COLO829 (cell line): ENCODE data around the gene ASB18.

Source experiments
- DNase-seq: peaks from one replicate; pipeline ENCODE4 v3.0.0; 2012; ENCODE audit warnings: low spot score

ASB18 gene

GRCh38 chr2:236173729-236174607 is 90.2 kb downstream of the ASB18 start:
- DNase-seq, result no peak

GRCh38 chr2:236173036-236173728 is 91.0 kb downstream of the ASB18 start:
- no peak for DNase-seq

DNA sequence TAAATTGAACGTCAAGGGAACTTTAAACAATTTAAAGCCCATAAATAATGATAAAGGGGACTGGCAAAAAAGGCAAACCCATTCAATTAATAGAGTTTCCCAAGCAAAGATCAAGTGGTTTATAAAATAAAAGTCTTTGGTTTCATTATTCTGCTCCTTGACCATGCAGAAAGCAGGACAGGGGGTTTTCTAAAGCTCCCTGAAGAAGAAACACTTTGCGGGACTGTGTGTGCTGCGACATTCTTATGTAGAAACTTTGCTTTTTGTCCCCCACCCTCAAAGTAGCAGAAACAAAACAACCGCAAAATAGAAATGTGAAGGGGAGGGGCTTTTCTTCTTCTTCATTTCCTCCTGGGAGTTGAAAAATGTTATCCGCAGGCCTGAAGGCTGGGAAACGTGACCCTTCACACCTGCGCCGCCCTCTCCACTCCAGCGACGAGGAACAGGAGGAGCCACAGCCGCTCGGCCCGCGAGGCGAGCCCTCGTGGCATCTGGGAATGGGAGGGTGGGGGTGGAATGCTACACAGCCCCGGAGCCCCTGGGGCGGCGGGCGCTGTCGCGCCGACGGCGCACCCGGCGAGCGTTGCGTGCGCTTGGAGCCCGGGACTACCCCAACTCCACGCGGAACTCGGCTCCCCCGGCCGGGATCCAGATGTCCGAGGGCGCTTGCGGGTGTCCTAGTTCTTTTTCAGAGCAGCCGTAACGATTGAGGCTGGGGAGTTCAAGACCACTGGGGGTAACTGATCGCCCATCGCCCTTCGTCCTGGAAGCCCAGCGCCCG is 91.8 kb downstream of the ASB18 start:
- DNase-seq, result no peak

- DNase-seq, result peak; percentile 42
Measured at GRCh38 chr2:236171680-236172254, 92.4 kb downstream of the ASB18 start.

- DNase-seq, result no peak
Measured at GRCh38 chr2:236171181-236171679, 93.0 kb downstream of the ASB18 start.

GRCh38 chr2:236170590-236171165 is 93.5 kb downstream of the ASB18 start:
- no peak for DNase-seq

GRCh38 chr2:236169741-236170589 is 94.2 kb downstream of the ASB18 start:
- no peak for DNase-seq

GRCh38 chr2:236169151-236169721 is 95.0 kb downstream of the ASB18 start:
- no peak for DNase-seq

GRCh38 chr2:236168110-236169080 is 95.8 kb downstream of the ASB18 start, which contains the start of gene GBX2:
Gene GBX2, minus strand, starts transcription at chr2:236168386. Its CDS starts 415 bp downstream, at chr2:236167971.
- peak; percentile 41 for DNase-seq

GRCh38 chr2:236167297-236168109 is 96.7 kb downstream of the ASB18 start:
- DNase-seq, result no peak

GRCh38 chr2:236166796-236167296 is 97.4 kb downstream of the ASB18 start:
- DNase-seq, result no peak

GRCh38 chr2:236165842-236166795 is 98.1 kb downstream of the ASB18 start:
- DNase-seq, result no peak

- no peak for DNase-seq
Measured at GRCh38 chr2:236164925-236165841, 99.0 kb downstream of the ASB18 start.

DNA sequence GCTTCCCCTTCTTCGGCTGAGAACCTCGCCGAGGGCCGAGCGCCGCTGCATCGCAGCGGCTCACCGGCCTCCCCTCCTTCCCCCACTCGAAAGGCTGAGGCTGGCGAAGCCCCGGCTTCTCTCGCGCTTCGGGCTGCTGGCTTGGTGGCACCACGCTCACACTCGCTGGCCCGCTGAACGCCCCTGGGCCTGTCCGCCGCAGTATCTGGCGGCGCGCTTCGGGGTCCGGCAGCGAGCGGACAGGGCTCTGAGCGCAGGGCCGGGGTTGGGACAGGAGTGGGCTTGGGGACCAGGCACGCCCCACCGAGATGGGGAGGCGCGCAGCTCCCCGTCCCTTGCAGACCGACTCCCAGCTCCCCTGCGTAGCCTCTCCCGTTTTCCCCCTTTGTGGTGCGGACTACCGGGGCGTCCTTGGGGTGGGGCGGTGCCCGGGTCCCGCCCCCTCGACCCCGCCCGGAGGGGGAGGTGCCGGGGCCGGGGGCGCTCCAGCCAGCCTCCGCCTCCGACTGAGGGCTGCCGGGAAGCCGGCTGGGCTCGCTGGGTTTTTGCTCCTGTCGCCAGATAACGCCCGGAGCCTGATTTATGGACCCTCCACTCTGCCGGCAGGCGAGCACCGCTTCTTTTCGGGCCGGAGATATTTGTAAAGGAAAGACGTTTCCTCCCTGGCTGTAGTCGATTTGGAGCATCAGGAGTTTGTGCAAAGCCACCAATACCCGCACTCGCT is 99.8 kb downstream of the ASB18 start:
- DNase-seq, result no peak
